Suprapubic skin (tissue), 3 donors: Measurements from ENCODE around the gene PSMC2.

ENCODE experiments used
- CTCF ChIP-seq, 2 donors: fragments of 200-600 bp in 1 of 2; fragments of 450-650 bp in 1 of 2; sonication (generic) in 1 of 2; IDR thresholded peaks; one replicate each; pipeline ENCODE4 v1.5.1; 2016 to 2019; ENCODE audit warnings: antibody characterized with exemption in 2 of 2, mild to moderate bottlenecking in 1 of 2, moderate library complexity in 1 of 2
- EP300 ChIP-seq: sonication (generic); formaldehyde crosslinking; IDR thresholded peaks from one replicate; pipeline ENCODE4 v1.6.1; 2017; ENCODE audit warnings: antibody characterized with exemption

- TF ChIP-seq CTCF (IDR thresholded peaks at IDR 0.05) (no peak), EP300 (no peak)
These were observed 3.5 kb upstream of the PSMC2 start for GRCh38 chr7:103343758-103344452.
